Midbrain (tissue), 1 donor: Measurements from ENCODE around the gene BLVRB.
"Not testable (repeated sequence)": the region's sequence is repeated elsewhere in the genome, so short reads cannot be mapped to it uniquely, and the experiment has no call there.

ENCODE experiments used
- DNase-seq: peaks from one replicate; lab custom pipeline; 2025; lab: John Stamatoyannopoulos, UW

BLVRB gene

GRCh38 chr19:40449506-40449905, 16.0 kb downstream of the BLVRB start:
- no peak for DNase-seq

DNA sequence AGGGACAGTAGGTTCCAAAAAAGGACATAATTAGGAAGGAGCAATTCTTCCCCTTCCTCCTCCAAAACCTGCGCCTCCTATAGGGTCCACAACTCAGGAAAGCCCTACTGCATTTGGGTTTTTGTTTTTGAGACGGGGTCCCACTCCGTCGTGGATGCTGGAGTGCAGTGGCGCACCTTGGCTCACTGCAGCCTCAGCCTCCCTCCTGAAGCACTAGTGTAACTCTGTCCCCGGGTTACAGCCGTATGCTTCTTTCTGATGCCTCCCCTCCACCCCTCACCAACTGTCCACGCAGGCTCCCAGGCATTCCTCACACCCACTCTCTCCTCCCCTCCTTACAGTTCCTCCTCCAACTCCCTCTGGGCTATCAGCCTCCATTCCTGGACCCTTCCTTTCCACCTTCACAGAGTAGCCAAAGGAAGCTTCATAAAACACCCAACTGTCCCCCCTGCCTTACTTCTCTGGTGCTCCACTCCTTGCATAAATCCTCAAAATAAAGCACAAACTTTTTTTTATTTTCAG, 19.2 kb downstream of the BLVRB start:
- DNase-seq = no peak

DNA sequence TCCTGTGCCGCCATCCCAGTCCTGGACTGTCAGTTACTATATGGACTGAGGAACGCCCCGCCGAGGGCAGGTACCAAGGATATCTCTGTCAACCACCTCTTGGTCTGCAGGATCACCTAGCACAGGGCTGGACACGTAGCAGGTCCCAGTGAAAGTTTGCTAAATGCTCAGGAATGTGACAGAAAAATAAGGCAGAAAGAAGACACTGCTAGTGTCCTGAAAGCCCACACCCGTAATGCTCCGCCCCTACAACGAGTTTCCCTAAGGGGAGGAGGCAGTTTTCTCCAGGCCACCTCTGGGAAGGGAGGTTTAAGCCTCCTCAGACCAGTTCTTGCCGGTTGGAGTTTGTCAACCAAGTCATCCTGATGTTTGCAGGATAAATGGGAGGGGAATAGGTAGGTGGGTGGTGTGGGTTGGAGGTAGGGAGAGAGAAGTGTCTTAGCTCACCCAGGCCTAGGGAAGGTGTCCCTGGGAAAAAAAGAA, 19.7 kb downstream of the BLVRB start:
- no peak for DNase-seq

- no peak for DNase-seq
Observed at GRCh38 chr19:40444825-40445312, 20.7 kb downstream of the BLVRB start.

DNA sequence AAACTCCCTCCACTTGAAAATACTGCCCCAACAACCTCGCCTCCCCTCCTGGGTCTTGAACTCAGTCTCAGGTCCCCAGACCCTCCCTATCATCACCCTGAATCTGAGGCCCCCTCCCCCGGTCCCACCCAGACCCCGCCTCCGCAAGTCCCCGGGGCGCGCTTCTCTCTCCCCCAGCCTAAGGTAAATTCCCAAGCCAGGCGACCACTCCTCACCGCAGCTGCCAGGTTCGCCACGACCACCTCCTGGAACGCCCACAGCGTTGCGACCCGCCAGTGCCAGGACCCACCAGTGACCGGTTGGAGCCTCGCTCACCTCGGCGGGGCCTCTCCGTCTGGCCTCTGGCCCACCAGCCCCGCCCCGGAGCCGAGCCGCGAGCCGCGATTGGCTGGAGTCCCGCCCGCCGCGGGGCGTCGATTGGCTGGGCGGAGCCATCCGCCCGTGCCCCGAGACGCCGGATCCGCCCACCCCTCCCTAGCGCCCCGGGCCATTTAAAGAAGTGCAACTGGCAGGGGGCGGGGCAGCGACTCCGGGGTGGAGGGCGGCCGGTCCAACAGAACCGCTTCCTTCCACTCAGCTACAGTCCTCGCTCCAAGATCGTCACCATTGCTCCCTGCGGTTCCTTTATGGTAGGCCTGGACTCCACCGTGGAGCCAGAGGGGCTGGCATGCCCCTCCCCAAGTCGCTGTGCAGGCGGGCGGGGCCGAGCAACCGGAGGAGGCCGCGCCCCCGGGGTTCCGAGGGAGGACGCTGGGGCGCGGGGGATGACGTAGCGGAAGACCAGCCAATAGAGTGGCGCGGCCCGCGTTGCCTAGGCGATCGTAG, 21.3 kb downstream of the BLVRB start, which contains the start of gene SERTAD3:
Gene SERTAD3, minus strand, starts transcription at position 336 of the 825 bp plus-strand sequence. CDS start 2,255 bp downstream, outside the sequence.
- DNase-seq = peak; percentile 96

DNA sequence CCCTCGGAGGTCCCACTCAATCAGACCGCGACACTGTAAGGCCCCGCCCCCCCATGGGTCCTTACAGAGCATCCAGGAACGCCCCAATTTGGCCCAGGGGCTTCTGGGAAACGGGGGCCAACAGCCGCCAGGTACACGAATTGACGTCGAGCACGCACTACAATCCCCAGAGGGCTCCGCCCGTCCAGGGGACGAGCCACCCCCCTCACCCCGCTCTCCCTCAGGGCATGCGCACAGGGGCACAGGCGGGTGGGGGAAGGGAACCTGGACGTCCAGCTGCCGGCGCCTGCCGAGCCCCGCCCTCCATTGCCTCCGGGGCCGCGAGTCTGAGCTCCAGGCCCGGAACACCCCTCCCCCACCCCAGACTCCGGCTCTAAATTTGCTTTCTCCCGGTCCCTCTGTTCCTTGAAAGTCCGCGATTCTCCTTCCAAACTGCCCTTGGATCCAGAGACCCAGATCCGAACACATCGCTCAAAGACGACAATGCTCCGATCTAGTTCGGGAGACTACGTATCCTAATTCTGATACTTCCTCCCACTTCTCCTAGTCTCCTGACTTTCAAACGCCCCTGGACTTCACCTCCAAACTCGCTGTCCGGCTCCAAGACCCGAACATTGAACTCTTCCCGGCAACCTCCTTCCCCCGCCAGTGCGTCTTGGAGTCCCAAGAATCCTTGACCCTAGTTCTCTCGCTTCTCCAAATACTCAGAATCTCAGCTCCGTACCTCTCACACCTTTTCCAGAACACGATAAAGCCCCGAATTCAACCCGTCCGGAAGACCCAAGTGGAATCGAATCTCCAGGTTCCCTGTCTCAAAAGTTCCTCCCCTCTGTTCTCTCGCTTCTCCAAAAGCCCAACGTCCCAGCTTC, 22.2 kb downstream of the BLVRB start:
- peak; percentile 97 for DNase-seq

DNA sequence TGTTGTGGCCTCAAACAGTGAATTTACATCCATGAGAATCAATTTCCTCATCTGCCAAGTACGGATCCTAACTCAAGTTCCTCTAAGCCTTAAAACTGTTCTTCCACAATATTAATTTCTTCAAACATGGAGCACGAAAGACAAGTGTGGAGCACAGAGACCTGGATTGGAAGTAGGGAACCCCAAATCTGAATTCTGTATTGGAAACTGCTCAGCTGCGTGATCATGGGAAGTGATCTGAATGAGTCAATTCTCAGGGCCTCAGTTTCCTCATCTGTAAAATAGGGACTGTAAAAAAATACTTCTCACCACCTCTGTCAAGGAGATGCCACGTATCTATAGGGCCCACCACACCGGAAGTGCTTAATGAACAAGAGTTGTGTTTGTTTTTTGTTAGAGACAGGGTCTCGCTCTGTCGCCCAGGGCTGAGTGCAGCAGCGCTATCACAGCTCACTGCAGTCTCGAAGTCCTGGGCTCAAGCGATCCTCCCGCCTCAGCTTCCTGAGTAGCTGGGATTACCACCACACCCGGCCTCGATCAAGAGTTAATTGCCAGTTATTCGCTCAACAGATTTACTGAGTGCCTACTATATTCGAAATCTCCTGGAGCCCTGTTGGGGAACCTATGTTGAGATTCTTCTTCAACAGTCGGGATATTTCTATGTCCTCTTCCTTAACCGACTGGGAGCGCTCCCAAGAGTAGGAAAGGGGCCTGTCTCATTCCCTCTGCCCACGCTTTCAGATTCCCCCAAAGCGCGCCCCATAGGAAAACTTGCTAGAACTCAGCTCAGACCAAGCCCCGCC, 23.0 kb downstream of the BLVRB start:
- DNase-seq = no peak

DNA sequence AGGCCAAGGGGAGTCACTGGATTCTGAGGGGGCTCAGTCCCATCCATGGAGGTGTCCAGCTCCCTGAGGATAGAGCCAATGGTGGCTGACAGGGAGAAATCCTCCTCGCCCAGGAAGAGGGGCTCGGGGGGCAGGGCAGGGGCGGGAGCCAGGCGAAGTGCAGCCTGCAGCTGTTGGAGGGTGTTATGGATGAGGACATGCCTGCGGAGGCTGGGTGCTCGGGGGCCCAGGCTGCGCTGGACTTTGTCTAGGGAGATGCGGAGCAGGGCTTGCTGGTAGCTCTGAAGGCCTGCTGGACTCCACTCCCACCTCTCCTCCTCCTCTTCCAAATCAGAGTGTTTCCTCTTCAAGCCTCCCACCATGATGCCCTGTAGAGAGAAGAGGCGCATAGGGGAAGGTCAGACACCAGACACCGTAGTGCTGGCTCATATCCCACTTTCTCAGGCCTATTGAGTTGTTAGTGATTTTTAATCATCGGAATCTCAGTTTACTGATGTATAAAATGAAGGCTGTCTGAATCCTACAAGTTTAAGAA, 23.8 kb downstream of the BLVRB start:
- DNase-seq = no peak

DNA sequence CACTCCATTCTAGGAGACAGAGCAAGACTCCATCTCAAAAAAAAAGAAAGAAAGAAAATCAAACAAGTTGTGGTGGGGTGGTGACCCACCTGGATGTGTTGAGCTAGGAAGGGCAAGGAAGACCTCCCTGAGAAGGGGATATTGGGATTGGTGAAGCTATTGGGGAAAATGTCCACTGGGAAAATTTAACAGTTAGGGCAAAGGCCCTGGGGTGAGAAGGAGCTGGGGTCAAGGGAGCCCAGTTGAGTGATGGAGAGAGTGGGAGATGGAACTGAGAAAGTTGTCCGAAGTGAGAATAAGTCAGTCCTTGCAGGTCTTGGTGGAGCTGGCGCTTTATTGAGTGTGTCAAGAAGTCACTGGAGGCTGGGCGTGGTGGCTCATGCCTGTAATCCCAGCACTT, 27.3 kb downstream of the BLVRB start:
- DNase-seq = no peak

DNA sequence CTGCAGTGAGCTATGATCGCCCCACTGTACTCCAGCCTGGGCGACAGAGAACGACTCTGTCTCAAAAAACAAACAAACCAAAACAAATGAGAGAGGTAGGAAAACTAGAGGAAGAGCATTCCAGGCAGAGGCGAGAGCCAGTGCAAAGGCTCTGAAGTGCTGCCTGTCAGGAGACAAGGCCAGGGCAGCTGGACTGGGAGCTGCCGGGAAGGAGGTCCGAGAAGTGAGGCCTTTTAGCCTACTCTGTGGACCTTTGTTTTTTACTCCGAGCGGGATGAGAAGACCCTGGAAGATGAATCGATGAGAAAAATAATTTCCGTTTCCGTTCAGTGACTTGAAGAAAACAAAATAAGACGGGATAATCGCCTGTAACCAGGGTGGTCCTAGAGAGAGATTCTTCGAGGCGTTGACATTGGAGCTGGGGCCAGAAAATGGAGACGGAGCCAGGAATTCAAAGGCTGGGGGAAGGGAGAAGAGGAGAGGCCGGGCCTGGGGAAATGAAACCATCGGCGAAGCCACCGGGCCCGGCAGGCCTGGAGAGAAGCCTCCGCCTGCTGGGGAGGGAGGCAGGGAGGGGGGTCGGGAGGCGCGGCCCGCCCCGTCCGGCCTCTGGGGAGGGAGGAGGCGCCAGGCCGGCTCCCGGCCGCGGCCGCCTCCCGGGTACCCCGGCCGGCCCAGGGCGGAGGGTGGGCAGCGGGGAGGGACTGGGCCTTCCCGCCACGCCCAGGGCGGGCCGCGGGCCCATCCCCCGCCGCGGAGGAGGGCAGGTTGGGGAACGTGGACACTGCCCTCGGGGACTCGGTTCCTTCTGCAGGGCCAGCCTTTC, 31.9 kb downstream of the BLVRB start:
- peak; percentile 89 for DNase-seq

GRCh38 chr19:40432760-40433159, 32.8 kb downstream of the BLVRB start:
- DNase-seq = not testable (repeated sequence)

DNA sequence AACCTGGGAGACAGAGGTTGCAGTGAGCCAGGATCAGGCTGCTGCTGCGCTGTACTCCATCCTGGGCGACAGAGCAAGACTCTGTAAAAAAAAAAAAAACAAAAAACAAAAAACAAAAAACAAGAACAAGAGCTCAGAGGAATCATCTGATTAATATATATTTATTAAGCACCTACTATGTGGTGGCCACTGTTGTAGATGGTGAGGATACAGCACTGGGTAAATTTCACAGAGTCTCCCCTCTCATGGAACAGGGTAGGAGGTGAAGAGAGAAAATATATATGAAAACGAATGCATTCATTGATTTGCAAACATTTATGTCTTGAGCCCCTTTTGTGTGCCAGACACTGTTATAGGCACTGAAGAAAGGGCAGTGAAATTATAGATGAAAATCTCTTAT, 33.8 kb downstream of the BLVRB start:
- no peak for DNase-seq

DNA sequence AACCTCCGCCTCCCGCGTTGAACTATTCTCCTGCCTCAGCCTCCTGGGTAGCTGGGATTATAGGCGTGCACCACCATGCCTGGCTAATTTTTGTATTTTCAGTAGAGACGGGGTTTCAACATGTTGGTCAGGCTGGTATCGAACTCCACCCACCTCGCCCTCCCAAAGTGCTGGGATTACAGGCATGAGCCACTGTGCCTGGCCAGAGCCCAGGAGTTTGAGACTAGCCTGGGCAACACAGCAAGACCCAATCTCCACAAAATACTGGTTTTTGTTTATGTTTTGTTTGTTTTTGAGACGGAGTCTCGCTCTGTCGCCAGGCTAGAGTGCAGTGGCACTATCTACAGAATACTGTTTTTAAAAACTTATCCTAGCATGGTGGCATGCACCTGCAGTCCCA, 35.3 kb downstream of the BLVRB start:
- DNase-seq = not testable (repeated sequence)

GRCh38 chr19:40428197-40428596, 37.3 kb downstream of the BLVRB start:
- DNase-seq = not testable (repeated sequence)

GRCh38 chr19:40425450-40426287, 39.9 kb downstream of the BLVRB start, which contains the start of gene SERTAD1:
SERTAD1 (minus strand) TSS chr19:40425992; CDS start chr19:40423546, 2,446 bp downstream.
- DNase-seq = peak; percentile 100

- DNase-seq = peak; percentile 73
Observed at GRCh38 chr19:40424637-40425449, 40.7 kb downstream of the BLVRB start.

DNA sequence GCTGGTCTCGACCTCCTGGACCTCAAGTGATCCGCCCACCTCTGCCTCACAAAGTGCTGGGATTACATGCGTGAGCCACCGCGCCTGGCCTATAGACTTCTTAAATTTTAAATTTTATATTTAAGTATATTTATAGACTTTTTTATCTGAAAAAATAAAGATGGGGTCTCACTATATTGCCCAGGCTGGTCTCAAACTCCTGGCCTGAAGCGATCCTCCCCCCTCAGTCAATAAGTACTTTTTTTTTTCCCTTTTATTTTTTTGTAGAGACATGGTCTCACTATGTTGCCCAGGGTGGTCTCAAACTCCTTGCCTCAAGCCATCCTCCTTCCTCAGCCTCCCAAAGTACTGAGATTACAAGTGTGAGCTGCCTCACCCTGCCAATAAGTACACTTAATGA, 41.6 kb downstream of the BLVRB start:
- DNase-seq = no peak
